Sigmoid colon (tissue), 4 donors: ENCODE measurements around the gene NCBP3.

Experiments
- EP300 ChIP-seq, 4 donors: sonication (generic); formaldehyde crosslinking; IDR thresholded peaks; one replicate each; pipeline ENCODE4 v1.6.1; 2017; ENCODE audit warnings: antibody characterized with exemption in 4 of 4
- POLR2A ChIP-seq, 2 donors: fragments of 450-650 bp; IDR thresholded peaks; one replicate each; pipeline ENCODE4 v1.6.1; 2016; ENCODE audit warnings: antibody characterized with exemption in 2 of 2, mild to moderate bottlenecking in 2 of 2, moderate library complexity in 2 of 2
- TF ChIP-seq, protein P1 (sequence below), 4 experiments: fragments of 450-650 bp in 3 of 4; fragments of 200-600 bp in 1 of 4; IDR thresholded peaks; one replicate each; pipeline ENCODE4 v1.5.1; 2016 to 2019; ENCODE audit warnings: antibody characterized with exemption in 4 of 4, mild to moderate bottlenecking in 3 of 4, moderate library complexity in 2 of 4

DNA sequence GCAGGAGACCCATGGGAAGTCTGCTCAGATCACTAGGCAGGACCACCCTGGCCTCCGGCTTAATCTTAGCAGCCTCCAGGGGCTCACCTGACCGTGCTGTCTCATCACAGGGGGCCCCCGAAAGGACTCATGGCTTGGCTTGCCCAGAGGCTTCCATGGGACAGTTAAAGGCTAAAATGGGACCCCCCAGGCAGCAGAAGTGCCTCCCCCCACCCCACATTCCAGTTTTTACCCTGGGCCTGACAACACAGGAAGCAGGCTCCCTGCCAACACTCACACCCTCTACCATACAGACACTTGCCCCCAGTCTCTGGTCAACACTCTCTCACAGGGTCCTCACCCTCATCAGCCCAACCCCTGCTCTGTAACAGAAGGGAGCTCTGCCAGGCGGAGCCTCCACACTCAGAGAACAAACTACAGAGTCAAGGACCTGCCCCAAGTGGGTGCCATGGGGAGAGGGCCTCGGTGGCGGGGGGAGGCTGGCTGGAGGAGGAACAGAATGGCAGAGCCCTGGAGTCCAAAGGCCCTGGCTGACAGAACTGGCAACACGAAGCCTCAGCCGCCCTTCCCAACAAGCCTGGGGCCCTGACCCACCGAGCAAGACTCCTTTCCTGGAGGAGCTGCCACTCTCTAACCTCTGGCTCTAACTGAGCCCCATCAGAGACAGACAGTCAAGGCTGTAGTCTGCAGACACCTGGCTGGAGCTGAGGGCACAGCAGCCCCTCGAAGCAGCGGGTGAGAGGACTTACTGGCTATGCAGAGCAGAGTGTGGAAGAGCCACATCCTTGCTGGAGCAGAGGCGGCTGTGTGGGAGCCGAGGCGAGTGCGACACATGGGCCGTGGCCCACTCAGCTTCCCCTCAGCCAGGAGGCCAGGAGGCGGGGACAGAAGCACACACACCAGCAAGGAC, 45.4 kb downstream of the NCBP3 start, which contains the start of gene ITGAE:
- TF ChIP-seq, protein P1, sequence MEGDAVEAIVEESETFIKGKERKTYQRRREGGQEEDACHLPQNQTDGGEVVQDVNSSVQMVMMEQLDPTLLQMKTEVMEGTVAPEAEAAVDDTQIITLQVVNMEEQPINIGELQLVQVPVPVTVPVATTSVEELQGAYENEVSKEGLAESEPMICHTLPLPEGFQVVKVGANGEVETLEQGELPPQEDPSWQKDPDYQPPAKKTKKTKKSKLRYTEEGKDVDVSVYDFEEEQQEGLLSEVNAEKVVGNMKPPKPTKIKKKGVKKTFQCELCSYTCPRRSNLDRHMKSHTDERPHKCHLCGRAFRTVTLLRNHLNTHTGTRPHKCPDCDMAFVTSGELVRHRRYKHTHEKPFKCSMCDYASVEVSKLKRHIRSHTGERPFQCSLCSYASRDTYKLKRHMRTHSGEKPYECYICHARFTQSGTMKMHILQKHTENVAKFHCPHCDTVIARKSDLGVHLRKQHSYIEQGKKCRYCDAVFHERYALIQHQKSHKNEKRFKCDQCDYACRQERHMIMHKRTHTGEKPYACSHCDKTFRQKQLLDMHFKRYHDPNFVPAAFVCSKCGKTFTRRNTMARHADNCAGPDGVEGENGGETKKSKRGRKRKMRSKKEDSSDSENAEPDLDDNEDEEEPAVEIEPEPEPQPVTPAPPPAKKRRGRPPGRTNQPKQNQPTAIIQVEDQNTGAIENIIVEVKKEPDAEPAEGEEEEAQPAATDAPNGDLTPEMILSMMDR (IDR thresholded peaks at IDR 0.05): no peak
- TF ChIP-seq POLR2A (IDR thresholded peaks at IDR 0.05) (no peak), EP300 (IDR thresholded peaks at IDR 0.05) (no peak)
